A549 (cell line): ENCODE results near the gene PSMB8. TPM values are rescaled to one million over a fixed set of nuclear protein-coding genes. Genes with fewer than 3 reads are reported as not detected.

Source experiments
- ATAC-seq, 2 experiments: fragments of 200-7000 bp in 1 of 2; fragments of >200 bp in 1 of 2; cut with Nextera tagmentation in 1 of 2; cut with Tn5 transposase in 1 of 2; 3 replicates each; pipeline versions ENCODE4 v1.8.0 to v1.9.1; 2018 to 2020; ENCODE audit warnings: mild to moderate bottlenecking in 1 of 2, moderate library complexity in 1 of 2
- CTCF ChIA-PET: fragments of 300-600 bp; sonication (Branson Sonifier 250); formaldehyde crosslinking; extraction: SDS; loops from one replicate; lab custom pipeline; 2021; ENCODE audit warnings: antibody characterized with exemption, inconsistent platforms; lab: Yijun Ruan, JAX
- POLR2A ChIA-PET: fragments of 350-600 bp; formaldehyde crosslinking; extraction: SDS; loops from one replicate; lab custom pipeline; 2021; ENCODE audit warnings: antibody characterized with exemption, inconsistent platforms; lab: Yijun Ruan, JAX
- DNase-seq, 2 experiments: peaks; one replicate each; pipeline versions ENCODE4 v3.0.0 to v3.0.0-alpha.2; 2011 to 2016; ENCODE audit warnings: low read depth in 1 of 2, low spot score in 1 of 2
- FAIRE-seq: peaks from 2 replicates; lab custom pipeline; 2011; peaks lifted over from hg19 to GRCh38; lab: Jason Lieb, UNC
- H3K27ac ChIP-seq, 2 experiments: fragments of >200 bp; sonication (Bioruptor Twin); formaldehyde crosslinking; 3 replicates each; pipeline ENCODE4 v1.5.1; 2016 to 2017
- H3K4me1 ChIP-seq: fragments of >200 bp; sonication (Bioruptor Twin); formaldehyde crosslinking; 3 replicates; pipeline ENCODE4 v1.6.1; 2016
- H3K4me2 ChIP-seq: fragments of >200 bp; sonication (Bioruptor Twin); formaldehyde crosslinking; 3 replicates; pipeline ENCODE4 v1.6.1; 2016
- H3K4me3 ChIP-seq: fragments of >200 bp; sonication (Bioruptor Twin); formaldehyde crosslinking; 3 replicates; pipeline ENCODE4 v1.5.1; 2016
- H3K9me3 ChIP-seq: fragments of >200 bp; sonication (Bioruptor Twin); formaldehyde crosslinking; 3 replicates; pipeline ENCODE4 v1.6.1; 2016
- CBX2 ChIP-seq: fragments of 200-600 bp; sonication (generic); IDR thresholded peaks from 2 replicates; pipeline ENCODE4 v1.6.1; 2016; ENCODE audit warnings: low read depth, mild to moderate bottlenecking, borderline replicate concordance
- CBX8 ChIP-seq: fragments of 200-600 bp; sonication (generic); IDR thresholded peaks from 2 replicates; pipeline ENCODE4 v1.6.1; 2016
- CTCF ChIP-seq: fragments of >200 bp; sonication (Bioruptor Twin); formaldehyde crosslinking; IDR thresholded peaks from 3 replicates; pipeline ENCODE4 v1.5.1; 2016
- EP300 ChIP-seq, 2 experiments: fragments of >200 bp; sonication (Bioruptor Twin); formaldehyde crosslinking; IDR thresholded peaks; 2 replicates in 1 of 2; 3 replicates in 1 of 2; pipeline ENCODE4 v1.6.1; 2016 to 2017
- ESRRA ChIP-seq: fragments of 150-350 bp; IDR thresholded peaks from 2 replicates; pipeline ENCODE4 v1.6.1; 2014; ENCODE audit warnings: mild to moderate bottlenecking, low read length, borderline replicate concordance
- HES2 ChIP-seq: fragments of >200 bp; sonication (Bioruptor Twin); formaldehyde crosslinking; IDR thresholded peaks from 2 replicates; pipeline ENCODE4 v1.6.1; 2016
- HOXB5 ChIP-seq: fragments of 250-450 bp; sonication (Bioruptor Pico); IDR thresholded peaks from 2 replicates; pipeline ENCODE4 v1.5.0; 2020; ENCODE audit warnings: mild to moderate bottlenecking, moderate library complexity
- MYC ChIP-seq: IDR thresholded peaks from 2 replicates; pipeline ENCODE4 v1.6.1; 2012; ENCODE audit warnings: mild to moderate bottlenecking, inconsistent platforms, low read length, improper control_type of control experiment, borderline replicate concordance
- NFE2L2 ChIP-seq: fragments of 150-350 bp; conservative IDR thresholded peaks from 2 replicates; pipeline ENCODE4 v1.6.1; 2014; ENCODE audit warnings: low read length
- NPAS2 ChIP-seq: fragments of 250-450 bp; sonication (Bioruptor Pico); IDR thresholded peaks from 2 replicates; pipeline ENCODE4 v1.8.0; 2022; ENCODE audit warnings: mild to moderate bottlenecking, moderate library complexity, borderline replicate concordance
- POLR2AphosphoS2 ChIP-seq: conservative IDR thresholded peaks from 2 replicates; pipeline ENCODE4 v1.6.1; 2012; ENCODE audit warnings: low read length, improper control_type of control experiment, inconsistent platforms
- RCOR1 ChIP-seq: fragments of 150-350 bp; IDR thresholded peaks from 2 replicates; pipeline ENCODE4 v1.6.1; 2014; ENCODE audit warnings: antibody characterized with exemption, low read length, low read depth
- SMC3 ChIP-seq: fragments of >200 bp; sonication (Bioruptor Twin); formaldehyde crosslinking; IDR thresholded peaks from 3 replicates; pipeline ENCODE4 v1.6.1; 2018; ENCODE audit warnings: inconsistent platforms
- TFCP2L1 ChIP-seq: fragments of 250-450 bp; sonication (Bioruptor Pico); IDR thresholded peaks from 2 replicates; pipeline ENCODE4 v1.5.0; 2021; ENCODE audit warnings: mild to moderate bottlenecking
- ZFP36 ChIP-seq: fragments of 450-650 bp; IDR thresholded peaks from 2 replicates; pipeline ENCODE4 v1.6.1; 2014; ENCODE audit warnings: borderline replicate concordance; ENCODE audit not compliant: partially characterized antibody
- ZNF302 ChIP-seq: fragments of 250-450 bp; sonication (Bioruptor Pico); IDR thresholded peaks from 2 replicates; pipeline ENCODE4 v1.9.0; 2021; ENCODE audit warnings: inconsistent platforms, mild to moderate bottlenecking, moderate library complexity
- ZSCAN20 ChIP-seq: fragments of 250-450 bp; sonication (Bioruptor Pico); IDR thresholded peaks from 2 replicates; pipeline ENCODE4 v1.8.0; 2022; ENCODE audit warnings: mild to moderate bottlenecking, moderate library complexity
- WGBS: methylation state at CpG from one replicate; pipeline ENCODE4 v1.1.6; 2017; ENCODE audit errors: missing lambda C conversion rate; 5-methylcytosine and 5-hydroxymethylcytosine counted together
- polyA plus RNA-seq, 4 experiments: library from polyadenylated mRNA; depleted of rRNA in 3 of 4; stranded (reverse); fragments of >200 nt; fragmentation: RNase III in 1 of 4; extraction: RNeasy Plus Mini Kit Qiagen cat#74134 plus additional on column Dnase treatment in 1 of 4; gene quantifications; 2 replicates in 3 of 4; 3 replicates in 1 of 4; pipeline ENCODE4 v1.2.3, GENCODE V29; 2011 to 2017
- TF ChIP-seq, protein P1 (sequence below): fragments of 450-650 bp; IDR thresholded peaks from 2 replicates; pipeline ENCODE4 v1.6.1; 2014; ENCODE audit warnings: antibody characterized with exemption
- TF ChIP-seq, protein P2 (sequence below): IDR thresholded peaks from 2 replicates; pipeline ENCODE4 v1.6.1; 2012; ENCODE audit warnings: low read depth, borderline replicate concordance
- TF ChIP-seq, protein P3 (sequence below): fragments of 250-450 bp; sonication (Bioruptor Pico); IDR thresholded peaks from 2 replicates; pipeline ENCODE4 v1.5.0; 2020; ENCODE audit warnings: low read depth, mild to moderate bottlenecking, moderate library complexity

The PSMB8 gene
- polyA plus RNA-seq, 2 of the 4 experiments (the other 2 are of a cell fraction): 14.6 to 20.2 TPM

DNA sequence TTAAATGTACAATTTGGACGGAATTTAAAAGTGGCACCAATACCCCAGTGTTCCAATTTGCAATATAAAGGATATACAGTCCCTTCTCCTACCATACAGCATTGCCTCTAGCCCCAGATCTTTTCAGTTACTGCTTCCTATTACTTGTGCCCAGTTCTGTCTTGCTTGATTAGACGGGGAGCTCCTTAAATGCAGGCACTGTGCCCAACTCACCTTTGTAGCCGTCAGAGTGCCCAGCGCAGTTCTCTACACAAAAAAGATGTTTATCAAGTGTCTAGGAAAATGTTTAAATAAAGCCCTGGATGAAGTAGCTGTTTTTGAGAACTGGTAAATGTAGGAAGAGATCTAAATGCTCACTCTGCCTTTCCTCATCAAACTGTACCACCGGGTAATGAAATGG, 12.9 kb downstream of the PSMB8 start:
- CTCF ChIA-PET: interaction anchor here (0.9 to 1.2 kb wide), 3 partner anchors 22 to 37 kb away, joined by 3 to 4 read pairs (median 3); partner anchors contain the start of gene TAP1
- Histone ChIP-seq H3K4me1 (no peaks in the 10 kb centered on the region), H3K4me2 (no peak overlapping the region), H3K9me3 (no peaks in the 10 kb centered on the region), H3K4me3 (no peak overlapping the region), H3K27ac (no peak overlapping the region)
- TF ChIP-seq ZFP36 (no peak), ZSCAN20 (no peak), CBX2 (no peak), MYC (no peak), EP300 (IDR thresholded peaks at IDR 0.05) (no peak), NFE2L2 (no peak), NPAS2 (CRISPR knock-in tag) (no peak), HES2 (no peak), SMC3 (no peak), CTCF (no peak), ESRRA (no peak)
- TF ChIP-seq, protein P1, sequence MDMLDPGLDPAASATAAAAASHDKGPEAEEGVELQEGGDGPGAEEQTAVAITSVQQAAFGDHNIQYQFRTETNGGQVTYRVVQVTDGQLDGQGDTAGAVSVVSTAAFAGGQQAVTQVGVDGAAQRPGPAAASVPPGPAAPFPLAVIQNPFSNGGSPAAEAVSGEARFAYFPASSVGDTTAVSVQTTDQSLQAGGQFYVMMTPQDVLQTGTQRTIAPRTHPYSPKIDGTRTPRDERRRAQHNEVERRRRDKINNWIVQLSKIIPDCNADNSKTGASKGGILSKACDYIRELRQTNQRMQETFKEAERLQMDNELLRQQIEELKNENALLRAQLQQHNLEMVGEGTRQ: no peak
- TF ChIP-seq, protein P2, sequence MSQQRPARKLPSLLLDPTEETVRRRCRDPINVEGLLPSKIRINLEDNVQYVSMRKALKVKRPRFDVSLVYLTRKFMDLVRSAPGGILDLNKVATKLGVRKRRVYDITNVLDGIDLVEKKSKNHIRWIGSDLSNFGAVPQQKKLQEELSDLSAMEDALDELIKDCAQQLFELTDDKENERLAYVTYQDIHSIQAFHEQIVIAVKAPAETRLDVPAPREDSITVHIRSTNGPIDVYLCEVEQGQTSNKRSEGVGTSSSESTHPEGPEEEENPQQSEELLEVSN: no peak
- TF ChIP-seq, protein P3, sequence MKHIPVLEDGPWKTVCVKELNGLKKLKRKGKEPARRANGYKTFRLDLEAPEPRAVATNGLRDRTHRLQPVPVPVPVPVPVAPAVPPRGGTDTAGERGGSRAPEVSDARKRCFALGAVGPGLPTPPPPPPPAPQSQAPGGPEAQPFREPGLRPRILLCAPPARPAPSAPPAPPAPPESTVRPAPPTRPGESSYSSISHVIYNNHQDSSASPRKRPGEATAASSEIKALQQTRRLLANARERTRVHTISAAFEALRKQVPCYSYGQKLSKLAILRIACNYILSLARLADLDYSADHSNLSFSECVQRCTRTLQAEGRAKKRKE (CRISPR knock-in tag): no peak
- ATAC-seq: no peak
- WGBS: 68% methylated on average over 5 of the region's 5 CpGs
- POLR2A ChIA-PET: no interaction called here
- DNase-seq: no peak
- FAIRE-seq: no peak

- ChIA-PET CTCF (interaction anchor here (1.0 to 5.8 kb wide), 2 partner anchors 9 to 38 kb away, joined by 3 to 69 read pairs; partner anchors contain the start of gene TAP2), POLR2A (no interaction called here)
- DNase-seq (no peak), FAIRE-seq (no peak), ATAC-seq (no peak)
- 100% methylated on average over 4 of the region's 5 CpGs for WGBS
- no peak overlapping the region for H3K4me3 ChIP-seq
- no peak overlapping the region for H3K4me2 ChIP-seq
- TF ChIP-seq HOXB5 (CRISPR knock-in tag) (no peak), NFE2L2 (no peak), POLR2AphosphoS2 (no peak), ZNF302 (CRISPR knock-in tag) (no peak), RCOR1 (no peak), CTCF (no peak), CBX8 (no peak), TFCP2L1 (CRISPR knock-in tag) (no peak)
- no peaks in the 10 kb centered on the region for H3K4me1 ChIP-seq
- H3K27ac ChIP-seq: no peak overlapping the region
- H3K9me3 ChIP-seq: no peaks in the 10 kb centered on the region
These were observed 13.8 kb downstream of the PSMB8 start for GRCh38 chr6:32830017-32830416.
